Loucy (cell line): ENCODE measurements around the gene ARHGAP26.

Experiments used
- CTCF ChIP-seq: fragments of 200-600 bp; sonication (generic); conservative IDR thresholded peaks from 2 replicates; pipeline ENCODE4 v1.5.1; 2014; ENCODE audit warnings: mild to moderate bottlenecking, antibody characterized with exemption, low read length
- EZH2phosphoT487 ChIP-seq: fragments of 200-600 bp; IDR thresholded peaks from 2 replicates; pipeline ENCODE4 v1.6.1; 2018; ENCODE audit warnings: antibody characterized with exemption, mild to moderate bottlenecking, moderate library complexity, borderline replicate concordance

GRCh38 chr5:142805339-142805738 lies 35.2 kb downstream of the ARHGAP26 start:
- no peak for TF ChIP-seq CTCF
- no peak for TF ChIP-seq EZH2phosphoT487
